ENCODE measurements around the gene EGFL8.
A peak's percentile ranks its signal among the peaks of the same experiment; 100 is the strongest.

Gene EGFL8

GRCh38 chr6:32146687-32147086 is 17.7 kb upstream of the EGFL8 start:
- Histone ChIP-seq H3K4me3 (ENCODE audit: low read depth, low read length) (no peak overlapping the region), H3K27ac (no peak overlapping the region), H3K36me3 (replicated peaks) (no peaks in the 10 kb centered on the region), H3K27me3 (replicated peaks) (no peaks in the 10 kb centered on the region)
- no peak for TF ChIP-seq CTCF (IDR thresholded peaks at IDR 0.05; ENCODE audit: low read depth, low read length, missing control alignments)
- in situ Hi-C loops (cut with HindIII; ENCODE audit: low pct_ligation_motif_present, low sequenced_read_pairs): no loop called here
- DNase-seq: no peak

GRCh38 chr6:32147401-32148132 is 16.8 kb upstream of the EGFL8 start:
- in situ Hi-C loops (cut with HindIII; ENCODE audit: low pct_ligation_motif_present, low sequenced_read_pairs): no loop called here
- no peak for DNase-seq
- Histone ChIP-seq H3K36me3 (replicated peaks) (no peaks in the 10 kb centered on the region), H3K4me3 (ENCODE audit: low read depth, low read length) (no peak overlapping the region), H3K27me3 (replicated peaks) (no peaks in the 10 kb centered on the region), H3K27ac (no peak overlapping the region)
- no peak for TF ChIP-seq CTCF (IDR thresholded peaks at IDR 0.05; ENCODE audit: low read depth, low read length, missing control alignments)

GRCh38 chr6:32148289-32149091 is 15.9 kb upstream of the EGFL8 start:
- no peak overlapping the region for H3K27ac ChIP-seq
- peak overlapping the region; percentile 35 for H3K4me3 ChIP-seq (ENCODE audit: low read depth, low read length)
- DNase-seq: peak; percentile 33
- peak; percentile 39 for TF ChIP-seq CTCF (IDR thresholded peaks at IDR 0.05; ENCODE audit: low read depth, low read length, missing control alignments)
- in situ Hi-C loops (cut with HindIII; ENCODE audit: low pct_ligation_motif_present, low sequenced_read_pairs): no loop called here
- H3K36me3 ChIP-seq (replicated peaks): no peaks in the 10 kb centered on the region
- no peaks in the 10 kb centered on the region for H3K27me3 ChIP-seq (replicated peaks)

GRCh38 chr6:32149092-32149755 is 15.2 kb upstream of the EGFL8 start:
- DNase-seq: no peak
- in situ Hi-C loops (cut with HindIII; ENCODE audit: low pct_ligation_motif_present, low sequenced_read_pairs): no loop called here
- Histone ChIP-seq H3K27ac (no peak overlapping the region), H3K4me3 (ENCODE audit: low read depth, low read length) (peak overlapping the region; percentile 24), H3K27me3 (replicated peaks) (no peaks in the 10 kb centered on the region), H3K36me3 (replicated peaks) (no peaks in the 10 kb centered on the region)
- no peak for TF ChIP-seq CTCF (IDR thresholded peaks at IDR 0.05; ENCODE audit: low read depth, low read length, missing control alignments)

- no peaks in the 10 kb centered on the region for H3K36me3 ChIP-seq (replicated peaks)
- no peak overlapping the region for H3K4me3 ChIP-seq (ENCODE audit: low read depth, low read length)
- H3K27me3 ChIP-seq (replicated peaks): no peaks in the 10 kb centered on the region
- in situ Hi-C loops (cut with HindIII; ENCODE audit: low pct_ligation_motif_present, low sequenced_read_pairs): no loop called here
- no peak for TF ChIP-seq CTCF (IDR thresholded peaks at IDR 0.05; ENCODE audit: low read depth, low read length, missing control alignments)
- no peak for DNase-seq
- no peak overlapping the region for H3K27ac ChIP-seq
Observed at GRCh38 chr6:32149932-32150870, 14.2 kb upstream of the EGFL8 start.
